ENCODE measurements around the gene LMNA. TPM values are rescaled to one million over a fixed set of nuclear protein-coding genes. Genes with fewer than 3 reads are reported as not detected.

The LMNA gene
- polyA plus RNA-seq, 1 of the 3 experiments (the other 2 are of a cell fraction), result 983 TPM

GRCh38 chr1:156080863-156081179 is 33.7 kb upstream of the LMNA start:
- peak; percentile 63 for DNase-seq
- no peaks in the 10 kb centered on the region for H3F3A ChIP-seq (replicated peaks; ENCODE audit: insufficient read depth)
- peak overlapping the region; percentile 57 to 87 for H3K27ac ChIP-seq (ENCODE audit: low read depth in 2 of 2, low read length in 1 of 2)
- 33% methylated on average over 2 of the region's 4 CpGs for WGBS (ENCODE audit: low lambda C conversion rate)
- H3K4me3 ChIP-seq (ENCODE audit: low read depth in 2 of 2, low read length in 1 of 2), result peak overlapping the region; percentile 79 to 88
- H4K20me1 ChIP-seq (ENCODE audit: insufficient read depth), result peaks cover 41% of the 10 kb centered on the region
- no peaks in the 10 kb centered on the region for H3K9me2 ChIP-seq
- peak overlapping the region; percentile 86 for H3K4me2 ChIP-seq
- H3K9ac ChIP-seq, result peak overlapping the region; percentile 90
- peaks cover 14 to 38% of the 10 kb centered on the region in 2 experiments; a peak in 3 of 4 replicates for H3K4me1 ChIP-seq (ENCODE audit: control insufficient read depth in 1 of 2, insufficient read depth in 2 of 2, low read depth in 1 of 2, low read length in 1 of 2)
- H3K36me3 ChIP-seq (replicated peaks in 1 of 2; ENCODE audit: control insufficient read depth in 1 of 2, insufficient read depth in 2 of 2, low read length in 1 of 2), result peaks cover 0 to 25% of the 10 kb centered on the region in 2 experiments
- no peak for TF ChIP-seq POLR2AphosphoS5 (IDR thresholded peaks at IDR 0.05; ENCODE audit: low read depth, low read length)
- TF ChIP-seq SIN3A (IDR thresholded peaks at IDR 0.05; ENCODE audit: borderline replicate concordance, low read depth, low read length), result 0 out of 2 replicates have a peak, but pooled peaks have one; percentile 0
- CTCF ChIA-PET, result interaction anchor here (0.6 to 29.6 kb wide), 3 partner anchors 15 to 50 kb away, joined by 4 to 1559 read pairs (median 15); partner anchors contain the start of gene LMNA
- POLR2A ChIA-PET, result interaction anchor here (2.4 kb wide), 1 partner anchor 11 kb away, joined by 7 read pairs; no protein-coding TSS in a partner anchor
- H3K27me3 ChIP-seq (ENCODE audit: insufficient read depth), result no peaks in the 10 kb centered on the region
- H3K9me3 ChIP-seq, result no peaks in the 10 kb centered on the region
- H3K79me2 ChIP-seq (ENCODE audit: insufficient read depth), result peaks cover 89% of the 10 kb centered on the region
- no peak overlapping the region for H2AFZ ChIP-seq (ENCODE audit: low read depth)

DNA sequence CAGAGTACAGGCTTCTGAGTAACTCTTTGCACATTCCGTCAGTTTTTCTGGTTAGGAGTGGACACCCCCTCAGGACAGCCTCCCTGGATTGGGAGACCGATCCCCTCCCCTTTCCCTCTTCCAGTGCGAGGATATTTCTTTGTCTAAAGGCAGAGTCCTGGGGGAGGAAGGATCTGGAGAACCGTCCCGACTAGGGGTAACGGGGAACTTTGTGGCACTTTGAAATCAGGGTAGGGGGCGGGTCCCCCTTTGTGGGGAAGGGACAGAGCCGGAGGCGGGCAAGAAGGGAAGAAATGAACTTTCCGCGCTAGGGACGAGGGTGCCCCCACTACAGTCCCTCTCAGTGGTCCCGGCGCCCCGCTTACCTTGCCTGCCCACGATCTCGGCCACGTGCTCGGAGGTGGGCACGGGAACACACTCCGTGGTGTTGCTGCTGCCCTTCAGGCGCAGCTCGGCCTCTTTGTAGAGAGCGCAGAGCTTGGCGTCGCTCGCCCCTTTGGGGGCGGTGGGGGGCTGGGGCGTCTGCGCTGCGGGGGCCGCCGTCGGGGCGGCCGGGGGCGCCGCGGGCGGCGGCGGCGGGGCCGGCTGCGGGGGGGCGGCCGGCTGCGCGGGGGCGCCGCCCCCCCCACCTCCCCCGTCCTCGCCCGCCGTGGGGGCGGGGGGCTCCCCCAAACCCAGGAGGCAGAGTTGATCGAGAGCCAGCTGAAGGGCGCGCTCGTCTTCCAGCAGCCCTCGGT is 33.2 kb upstream of the LMNA start:
- Histone ChIP-seq H2AFZ (ENCODE audit: low read depth) (no peak overlapping the region), H4K20me1 (ENCODE audit: insufficient read depth) (peaks cover 36% of the 10 kb centered on the region), H3K79me2 (ENCODE audit: insufficient read depth) (peaks cover 83% of the 10 kb centered on the region), H3K36me3 (replicated peaks in 1 of 2; ENCODE audit: control insufficient read depth in 1 of 2, insufficient read depth in 2 of 2, low read length in 1 of 2) (peaks cover 0 to 20% of the 10 kb centered on the region in 2 experiments), H3K4me3 (ENCODE audit: low read depth in 2 of 2, low read length in 1 of 2) (peak overlapping the region; percentile 79 to 88), H3F3A (replicated peaks; ENCODE audit: insufficient read depth) (no peaks in the 10 kb centered on the region), H3K9ac (peak overlapping the region; percentile 90), H3K4me1 (ENCODE audit: control insufficient read depth in 1 of 2, insufficient read depth in 2 of 2, low read depth in 1 of 2, low read length in 1 of 2) (peaks cover 14 to 35% of the 10 kb centered on the region in 2 experiments; a peak in 3 of 4 replicates), H3K27ac (ENCODE audit: low read depth in 2 of 2, low read length in 1 of 2) (peak overlapping the region; percentile 83 to 87), H3K4me2 (peak overlapping the region; percentile 86), H3K9me2 (no peaks in the 10 kb centered on the region), H3K27me3 (ENCODE audit: insufficient read depth) (no peaks in the 10 kb centered on the region), H3K9me3 (no peaks in the 10 kb centered on the region)
- WGBS (ENCODE audit: low lambda C conversion rate), result 2% methylated on average over 23 of the region's 61 CpGs
- peak; percentile 67 for DNase-seq
- POLR2A ChIA-PET, result interaction anchor here (0.7 to 2.0 kb wide), 4 partner anchors 8 to 170 kb away, joined by 3 to 7 read pairs (median 4); no protein-coding TSS in a partner anchor
- CTCF ChIA-PET, result interaction anchor here (1.4 to 29.6 kb wide), 2 partner anchors 19 to 50 kb away, joined by 3 to 1559 read pairs; partner anchors contain the start of gene LMNA
- TF ChIP-seq MAX (IDR thresholded peaks at IDR 0.05; ENCODE audit: low read depth) (peak; percentile 88), YY1 (IDR thresholded peaks at IDR 0.05; ENCODE audit: low read depth) (no peak), MXI1 (IDR thresholded peaks at IDR 0.05; ENCODE audit: low read depth, low read length) (peak; percentile 82)

DNA sequence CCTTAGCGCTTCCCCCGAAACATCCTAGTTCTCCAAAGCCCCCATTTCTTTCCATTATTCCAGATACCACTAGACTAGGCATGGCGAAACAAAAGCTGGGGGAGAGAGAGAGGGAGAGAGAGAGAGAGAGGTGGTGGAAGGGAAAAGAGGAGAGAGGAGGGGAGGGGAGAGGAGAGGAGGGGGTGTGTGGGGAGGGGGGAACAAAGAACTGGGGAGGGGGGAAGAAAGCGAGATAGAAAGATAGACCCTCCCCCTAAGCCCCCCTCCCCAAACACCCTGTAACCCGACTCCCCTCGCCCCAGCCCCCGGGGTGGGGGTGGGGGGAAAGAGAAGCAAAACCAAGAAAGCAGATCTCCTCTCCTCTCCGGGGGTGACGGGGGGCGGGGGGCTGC is 32.6 kb upstream of the LMNA start:
- peak overlapping the region; percentile 86 for H3K4me2 ChIP-seq
- TF ChIP-seq RFX5 (IDR thresholded peaks at IDR 0.05; ENCODE audit: low read length), result no peak
- TF ChIP-seq ZBTB33 (IDR thresholded peaks at IDR 0.05; ENCODE audit: borderline replicate concordance, low read depth), result no peak
- no peak for TF ChIP-seq FOXM1 (IDR thresholded peaks at IDR 0.05; ENCODE audit: low read depth)
- no peak for TF ChIP-seq IRF3 (IDR thresholded peaks at IDR 0.05; ENCODE audit: low read depth, low read length)
- no peak for TF ChIP-seq NRF1 (IDR thresholded peaks at IDR 0.05; ENCODE audit: low read depth, low read length)
- POLR2A ChIA-PET, result interaction anchor here (0.7 to 2.0 kb wide), 6 partner anchors 9 to 221 kb away, joined by 3 to 7 read pairs (median 4); no protein-coding TSS in a partner anchor
- H3K9ac ChIP-seq, result peak overlapping the region; percentile 90
- H2AFZ ChIP-seq (ENCODE audit: low read depth), result peak overlapping the region; percentile 93; the same call in 1 of the 2 replicates
- CTCF ChIA-PET, result interaction anchor here (0.6 to 29.6 kb wide), 4 partner anchors 15 to 190 kb away, joined by 3 to 1559 read pairs (median 4); partner anchors contain the start of gene LMNA
- peaks cover 14 to 35% of the 10 kb centered on the region in 2 experiments; a peak in 3 of 4 replicates for H3K4me1 ChIP-seq (ENCODE audit: control insufficient read depth in 1 of 2, insufficient read depth in 2 of 2, low read depth in 1 of 2, low read length in 1 of 2)
- H3K9me2 ChIP-seq, result no peaks in the 10 kb centered on the region
- peak; percentile 81 for DNase-seq
- peak overlapping the region; percentile 83 to 87 for H3K27ac ChIP-seq (ENCODE audit: low read depth in 2 of 2, low read length in 1 of 2)
- peaks cover 0 to 14% of the 10 kb centered on the region in 2 experiments for H3K36me3 ChIP-seq (replicated peaks in 1 of 2; ENCODE audit: control insufficient read depth in 1 of 2, insufficient read depth in 2 of 2, low read length in 1 of 2)
- H3K9me3 ChIP-seq, result no peaks in the 10 kb centered on the region
- no peaks in the 10 kb centered on the region for H3K27me3 ChIP-seq (ENCODE audit: insufficient read depth)
- H3F3A ChIP-seq (replicated peaks; ENCODE audit: insufficient read depth), result no peaks in the 10 kb centered on the region
- H3K4me3 ChIP-seq (ENCODE audit: low read depth in 2 of 2, low read length in 1 of 2), result peak overlapping the region; percentile 79 to 88
- H3K79me2 ChIP-seq (ENCODE audit: insufficient read depth), result peaks cover 85% of the 10 kb centered on the region
- WGBS (ENCODE audit: low lambda C conversion rate), result under 1% methylated on average over 9 of the region's 10 CpGs
- peaks cover 30% of the 10 kb centered on the region for H4K20me1 ChIP-seq (ENCODE audit: insufficient read depth)

Data from SK-N-SH (cell line).